ENCODE measurements around the gene JADE1. TPM values are rescaled to one million over a fixed set of nuclear protein-coding genes. Genes with fewer than 3 reads are reported as not detected.

Gene JADE1
- total RNA-seq (2014; rRNA removed; shearing (Covaris generic)) (35.9 and 37.6 TPM in 2 replicates), polyA plus RNA-seq (2016; fragmentation: Nextera tagmentation; extraction: Ambion mirVana) (32.1 and 32.8 TPM in 2 replicates)

DNA sequence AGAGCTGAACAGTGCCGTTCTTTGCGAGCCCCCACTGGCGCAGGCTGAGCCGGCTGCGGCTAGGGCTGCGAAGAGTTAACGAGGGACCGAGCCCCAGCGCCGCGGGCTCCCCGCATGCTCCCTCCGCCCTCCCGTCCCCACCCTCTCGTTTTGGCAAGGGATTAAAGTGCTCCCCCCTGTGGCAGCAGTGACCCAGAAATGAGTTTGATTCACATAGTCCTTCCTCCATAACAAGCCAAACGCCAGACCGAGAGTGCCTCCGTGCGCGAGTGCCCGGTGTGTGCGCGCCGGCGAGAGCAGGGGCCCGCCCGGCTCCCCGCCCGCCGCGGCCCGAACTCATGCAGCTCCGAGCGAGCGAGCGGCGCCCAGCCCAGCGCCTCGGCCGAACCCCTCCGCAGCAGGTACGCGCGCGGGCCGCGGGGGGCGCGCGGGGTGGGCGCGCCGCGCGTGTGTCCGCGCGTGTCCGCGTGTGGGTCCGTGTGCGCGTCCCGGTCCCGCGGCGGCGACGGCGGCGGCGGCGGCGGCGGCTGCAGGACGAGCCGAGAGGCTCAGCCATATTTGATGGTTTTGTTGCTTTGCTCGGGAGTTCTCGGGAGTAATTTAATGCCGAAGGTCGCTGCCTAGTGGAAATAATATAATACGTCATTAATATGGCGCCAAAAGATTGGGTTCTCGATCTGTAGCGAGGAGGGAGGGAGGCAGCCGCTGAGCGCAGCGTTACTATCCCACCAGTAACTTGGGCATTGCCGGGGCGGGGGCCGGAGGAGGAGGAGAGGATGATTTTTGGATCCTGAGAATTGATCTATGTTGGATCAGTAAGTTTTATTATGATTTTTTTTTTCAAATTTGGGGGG is at the start of gene JADE1:
TSS of gene JADE1 (plus strand) at position 224 of the 854 bp plus-strand sequence. CDS start 22,059 bp downstream, outside the sequence.
- peaks cover 29% of the 10 kb centered on the region for H3K79me2 ChIP-seq (ENCODE audit: insufficient read depth)
- peaks cover 11% of the 10 kb centered on the region for H3F3A ChIP-seq (ENCODE audit: insufficient read depth)
- no peak for TF ChIP-seq EZH2 (IDR thresholded peaks at IDR 0.05; ENCODE audit: insufficient read depth, poor library complexity, severe bottlenecking)
- TF ChIP-seq EZH2phosphoT487 (IDR thresholded peaks at IDR 0.05; ENCODE audit: insufficient read depth, low read depth): no peak
- 1% methylated on average over 48 to 54 of the region's 91 CpGs for WGBS, 2 experiments (ENCODE audit: low coverage in 1 of 2, low lambda C conversion rate in 2 of 2, missing lambda C conversion rate in 2 of 2)
- no peaks in the 10 kb centered on the region for H3K9me3 ChIP-seq (ENCODE audit: low read depth)
- in situ Hi-C loops (cut with MboI): loop anchor here (10.0 kb wide), 1 partner anchor 355 kb away; no protein-coding TSS in a partner anchor
- H3K9ac ChIP-seq: peak within 1 kb of the TSS; percentile 90
- H3K27me3 ChIP-seq (replicated peaks; ENCODE audit: insufficient read depth): no peaks in the 10 kb centered on the region
- no peaks in the 10 kb centered on the region for H3K36me3 ChIP-seq (ENCODE audit: low read depth)
- no peaks in the 10 kb centered on the region for H4K20me1 ChIP-seq (ENCODE audit: insufficient read depth)
- peaks cover 7% of the 10 kb centered on the region; the same call in 1 of the 2 replicates for H3K4me1 ChIP-seq (ENCODE audit: insufficient read depth)
- H3K27ac ChIP-seq: peak within 1 kb of the TSS; percentile 89
- peak within 1 kb of the TSS; percentile 89 for H2AFZ ChIP-seq
- peak within 1 kb of the TSS; percentile 84 for H3K4me3 ChIP-seq
- H3K4me2 ChIP-seq (ENCODE audit: unreplicated experiment): peak within 1 kb of the TSS; percentile 92
- DNase-seq: peak; percentile 97
- no peaks in the 10 kb centered on the region for H3K9me2 ChIP-seq (ENCODE audit: insufficient read depth)

DNA sequence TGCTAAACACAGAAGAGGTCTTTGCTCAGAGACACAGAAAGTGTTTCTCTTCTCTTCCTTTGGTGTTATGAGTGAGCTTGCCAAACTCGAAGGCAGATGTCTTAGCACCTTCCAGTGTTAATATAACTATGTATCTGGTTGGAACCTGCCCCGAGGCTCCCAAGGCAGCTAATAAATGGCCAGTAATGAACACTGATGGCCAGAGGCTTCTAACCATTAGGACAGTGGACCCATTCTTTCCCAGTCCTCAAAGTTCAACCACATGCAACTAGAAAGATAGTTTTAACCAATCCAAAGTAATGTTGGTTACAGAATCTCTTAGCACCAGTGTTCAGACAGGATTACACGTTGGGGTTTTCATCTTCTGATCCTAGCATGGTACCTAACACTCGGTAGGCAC is 42.7 kb upstream of the JADE1 start:
- no peak for TF ChIP-seq EZH2 (IDR thresholded peaks at IDR 0.05; ENCODE audit: insufficient read depth, poor library complexity, severe bottlenecking)
- TF ChIP-seq EZH2phosphoT487 (IDR thresholded peaks at IDR 0.05; ENCODE audit: insufficient read depth, low read depth): no peak
- H3K4me3 ChIP-seq: no peak overlapping the region
- H3F3A ChIP-seq (ENCODE audit: insufficient read depth): no peaks in the 10 kb centered on the region
- H3K9ac ChIP-seq: no peak overlapping the region
- H3K9me3 ChIP-seq (ENCODE audit: low read depth): no peaks in the 10 kb centered on the region
- no peaks in the 10 kb centered on the region; the same call in 1 of the 2 replicates for H3K4me1 ChIP-seq (ENCODE audit: insufficient read depth)
- no peak overlapping the region for H2AFZ ChIP-seq
- no peaks in the 10 kb centered on the region for H4K20me1 ChIP-seq (ENCODE audit: insufficient read depth)
- H3K36me3 ChIP-seq (ENCODE audit: low read depth): no peaks in the 10 kb centered on the region
- in situ Hi-C loops (cut with MboI): no loop called here
- DNase-seq: no peak
- no peak overlapping the region for H3K4me2 ChIP-seq (ENCODE audit: unreplicated experiment)
- no peaks in the 10 kb centered on the region for H3K27me3 ChIP-seq (replicated peaks; ENCODE audit: insufficient read depth)
- no peak overlapping the region for H3K27ac ChIP-seq
- H3K79me2 ChIP-seq (ENCODE audit: insufficient read depth): no peaks in the 10 kb centered on the region
- H3K9me2 ChIP-seq (ENCODE audit: insufficient read depth): no peaks in the 10 kb centered on the region
- WGBS, 2 experiments (ENCODE audit: low coverage in 1 of 2, low lambda C conversion rate in 2 of 2, missing lambda C conversion rate in 2 of 2): 58 to 67% methylated on average over 4 of the region's 4 CpGs

DNA sequence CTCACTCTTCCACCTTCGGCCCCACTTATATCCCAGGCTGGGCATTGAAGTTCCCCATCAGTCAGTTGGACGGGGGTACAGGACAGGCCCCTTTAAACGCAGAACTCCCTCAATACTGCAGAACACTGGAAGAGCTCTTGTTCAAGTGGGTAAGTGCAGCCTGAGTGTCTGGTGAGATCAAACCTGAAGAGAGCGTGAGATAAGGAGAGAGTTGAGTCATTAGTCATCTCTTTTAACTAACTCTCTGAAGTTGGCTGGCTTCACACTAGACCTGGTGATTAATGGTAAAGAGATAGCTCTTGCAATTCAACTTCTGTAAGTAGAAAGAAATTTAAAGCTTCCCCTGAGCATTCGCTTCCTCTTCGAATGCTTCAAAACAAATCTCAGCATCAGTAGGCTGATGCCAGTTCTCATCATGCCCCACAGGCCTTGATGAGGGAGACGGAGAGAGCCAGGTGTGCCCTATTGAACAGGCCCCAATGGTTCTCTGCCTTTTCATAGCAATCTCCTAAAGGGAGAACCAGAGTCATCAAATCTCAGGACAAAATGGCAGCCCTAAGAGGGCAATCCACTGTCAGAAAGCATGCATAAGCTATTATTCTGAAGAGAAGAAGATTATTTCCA is 41.0 kb upstream of the JADE1 start:
- DNase-seq: peak; percentile 53
- in situ Hi-C loops (cut with MboI): no loop called here
- 66 to 68% methylated on average over 7 of the region's 7 CpGs for WGBS, 2 experiments (ENCODE audit: low coverage in 1 of 2, low lambda C conversion rate in 2 of 2, missing lambda C conversion rate in 2 of 2)
- no peak overlapping the region for H2AFZ ChIP-seq
- H3K9me3 ChIP-seq (ENCODE audit: low read depth): no peaks in the 10 kb centered on the region
- no peaks in the 10 kb centered on the region for H4K20me1 ChIP-seq (ENCODE audit: insufficient read depth)
- H3K79me2 ChIP-seq (ENCODE audit: insufficient read depth): no peaks in the 10 kb centered on the region
- TF ChIP-seq EZH2 (IDR thresholded peaks at IDR 0.05; ENCODE audit: insufficient read depth, poor library complexity, severe bottlenecking) (no peak), EZH2phosphoT487 (IDR thresholded peaks at IDR 0.05; ENCODE audit: insufficient read depth, low read depth) (no peak)
- H3K4me3 ChIP-seq: no peak overlapping the region
- no peak overlapping the region for H3K9ac ChIP-seq
- no peaks in the 10 kb centered on the region for H3K36me3 ChIP-seq (ENCODE audit: low read depth)
- H3F3A ChIP-seq (ENCODE audit: insufficient read depth): no peaks in the 10 kb centered on the region
- no peaks in the 10 kb centered on the region for H3K27me3 ChIP-seq (replicated peaks; ENCODE audit: insufficient read depth)
- H3K9me2 ChIP-seq (ENCODE audit: insufficient read depth): no peaks in the 10 kb centered on the region
- no peak overlapping the region for H3K27ac ChIP-seq
- H3K4me1 ChIP-seq (ENCODE audit: insufficient read depth): no peaks in the 10 kb centered on the region; the same call in 1 of the 2 replicates
- H3K4me2 ChIP-seq (ENCODE audit: unreplicated experiment): no peak overlapping the region

DNA sequence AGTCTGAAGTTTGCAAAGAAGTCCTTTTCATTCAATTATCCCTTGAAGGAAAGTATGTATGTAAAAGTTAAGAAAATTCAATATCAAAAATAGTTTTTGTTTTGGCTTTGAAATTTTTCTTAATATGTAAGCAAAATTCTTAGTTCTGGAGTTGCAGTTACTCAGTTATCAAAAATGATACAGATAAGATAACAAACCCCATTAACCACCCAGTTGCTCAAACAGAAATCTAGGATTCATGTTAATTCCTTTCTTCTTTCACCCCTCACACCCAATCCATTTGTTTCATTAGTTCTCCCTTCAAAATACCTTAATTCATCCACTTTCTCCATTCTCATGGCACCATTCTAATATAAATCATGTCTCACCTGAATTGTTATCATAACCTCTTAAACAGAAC is 40.5 kb upstream of the JADE1 start:
- Histone ChIP-seq H3K9me3 (ENCODE audit: low read depth) (no peaks in the 10 kb centered on the region), H3K4me3 (no peak overlapping the region), H3F3A (ENCODE audit: insufficient read depth) (no peaks in the 10 kb centered on the region), H3K9me2 (ENCODE audit: insufficient read depth) (no peaks in the 10 kb centered on the region), H3K4me2 (ENCODE audit: unreplicated experiment) (no peak overlapping the region), H3K27ac (no peak overlapping the region), H4K20me1 (ENCODE audit: insufficient read depth) (no peaks in the 10 kb centered on the region), H3K4me1 (ENCODE audit: insufficient read depth) (no peaks in the 10 kb centered on the region; the same call in 1 of the 2 replicates), H3K36me3 (ENCODE audit: low read depth) (no peaks in the 10 kb centered on the region), H2AFZ (no peak overlapping the region), H3K27me3 (replicated peaks; ENCODE audit: insufficient read depth) (no peaks in the 10 kb centered on the region), H3K9ac (no peak overlapping the region), H3K79me2 (ENCODE audit: insufficient read depth) (no peaks in the 10 kb centered on the region)
- in situ Hi-C loops (cut with MboI): no loop called here
- no peak for DNase-seq
- TF ChIP-seq EZH2phosphoT487 (IDR thresholded peaks at IDR 0.05; ENCODE audit: insufficient read depth, low read depth) (no peak), EZH2 (IDR thresholded peaks at IDR 0.05; ENCODE audit: insufficient read depth, poor library complexity, severe bottlenecking) (no peak)
